Lower leg skin (tissue), 3 donors: ENCODE measurements around the gene CAMKV.

ENCODE experiments used
- POLR2A ChIP-seq, 2 donors: fragments of 450-650 bp; IDR thresholded peaks; one replicate each; pipeline ENCODE4 v1.6.1; 2016 to 2017; ENCODE audit warnings: antibody characterized with exemption in 2 of 2, mild to moderate bottlenecking in 1 of 2, moderate library complexity in 1 of 2
- TF ChIP-seq, protein P1 (sequence below), 3 donors: fragments of 450-650 bp; IDR thresholded peaks; one replicate each; pipeline ENCODE4 v1.5.1; 2016; ENCODE audit warnings: antibody characterized with exemption in 3 of 3, mild to moderate bottlenecking in 3 of 3, moderate library complexity in 2 of 3

DNA sequence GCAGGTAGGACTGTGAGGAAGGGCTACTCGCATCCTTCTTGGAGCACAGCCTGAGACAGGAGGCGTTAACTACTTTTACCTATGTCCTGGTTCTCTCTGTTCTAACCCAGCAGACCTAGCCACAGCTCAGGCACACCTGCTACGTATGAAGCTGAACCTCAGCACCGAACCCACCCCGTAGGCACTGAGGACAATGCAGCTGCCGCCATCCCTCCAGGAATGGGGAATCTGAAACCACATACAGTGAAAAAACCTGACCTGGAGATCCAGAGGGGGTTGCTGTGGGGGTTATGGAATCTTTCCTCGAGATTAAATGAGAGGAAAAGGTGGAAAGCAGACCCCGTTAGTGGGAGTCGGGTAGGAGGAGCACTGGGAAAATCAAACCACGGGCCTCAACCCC, 19.6 kb upstream of the CAMKV start:
- TF ChIP-seq, protein P1, sequence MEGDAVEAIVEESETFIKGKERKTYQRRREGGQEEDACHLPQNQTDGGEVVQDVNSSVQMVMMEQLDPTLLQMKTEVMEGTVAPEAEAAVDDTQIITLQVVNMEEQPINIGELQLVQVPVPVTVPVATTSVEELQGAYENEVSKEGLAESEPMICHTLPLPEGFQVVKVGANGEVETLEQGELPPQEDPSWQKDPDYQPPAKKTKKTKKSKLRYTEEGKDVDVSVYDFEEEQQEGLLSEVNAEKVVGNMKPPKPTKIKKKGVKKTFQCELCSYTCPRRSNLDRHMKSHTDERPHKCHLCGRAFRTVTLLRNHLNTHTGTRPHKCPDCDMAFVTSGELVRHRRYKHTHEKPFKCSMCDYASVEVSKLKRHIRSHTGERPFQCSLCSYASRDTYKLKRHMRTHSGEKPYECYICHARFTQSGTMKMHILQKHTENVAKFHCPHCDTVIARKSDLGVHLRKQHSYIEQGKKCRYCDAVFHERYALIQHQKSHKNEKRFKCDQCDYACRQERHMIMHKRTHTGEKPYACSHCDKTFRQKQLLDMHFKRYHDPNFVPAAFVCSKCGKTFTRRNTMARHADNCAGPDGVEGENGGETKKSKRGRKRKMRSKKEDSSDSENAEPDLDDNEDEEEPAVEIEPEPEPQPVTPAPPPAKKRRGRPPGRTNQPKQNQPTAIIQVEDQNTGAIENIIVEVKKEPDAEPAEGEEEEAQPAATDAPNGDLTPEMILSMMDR (IDR thresholded peaks at IDR 0.05) = no peak
- TF ChIP-seq POLR2A (IDR thresholded peaks at IDR 0.05) = no peak
